Activated CD8-positive, alpha-beta memory T cell treated with anti-CD3 and anti-CD28 coated beads for 4 hours (primary cell): ENCODE data around the gene BCAT1.

Experiments used
- DNase-seq, 2 donors: peaks; one replicate each; pipeline ENCODE4 v3.0.0-alpha.2; 2020; ENCODE audit warnings: low read depth in 2 of 2

The BCAT1 gene

GRCh38 chr12:24769682-24770081 lies 179.2 kb downstream of the BCAT1 start:
- DNase-seq: no peak

GRCh38 chr12:24768415-24768814 lies 180.5 kb downstream of the BCAT1 start:
- DNase-seq: no peak

DNA sequence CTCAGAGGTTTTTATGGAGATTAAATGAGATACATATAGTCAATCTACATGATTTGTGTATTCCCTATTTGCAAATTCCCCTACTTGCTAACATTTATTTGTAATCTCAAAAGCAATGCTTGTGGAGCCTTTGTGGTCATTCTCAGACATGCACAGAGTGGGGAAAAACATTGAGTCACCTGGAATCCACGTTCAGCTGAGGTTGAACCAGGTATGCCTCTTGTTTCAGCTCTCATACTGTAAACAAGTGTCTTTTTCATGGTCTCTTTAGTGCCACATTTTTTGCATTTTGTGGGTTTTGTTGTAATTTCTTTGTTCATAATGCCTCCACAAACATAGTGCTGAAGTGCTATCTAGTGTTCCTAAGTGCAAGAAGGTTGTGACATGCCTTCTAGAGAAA lies 181.9 kb downstream of the BCAT1 start:
- no peak for DNase-seq

DNA sequence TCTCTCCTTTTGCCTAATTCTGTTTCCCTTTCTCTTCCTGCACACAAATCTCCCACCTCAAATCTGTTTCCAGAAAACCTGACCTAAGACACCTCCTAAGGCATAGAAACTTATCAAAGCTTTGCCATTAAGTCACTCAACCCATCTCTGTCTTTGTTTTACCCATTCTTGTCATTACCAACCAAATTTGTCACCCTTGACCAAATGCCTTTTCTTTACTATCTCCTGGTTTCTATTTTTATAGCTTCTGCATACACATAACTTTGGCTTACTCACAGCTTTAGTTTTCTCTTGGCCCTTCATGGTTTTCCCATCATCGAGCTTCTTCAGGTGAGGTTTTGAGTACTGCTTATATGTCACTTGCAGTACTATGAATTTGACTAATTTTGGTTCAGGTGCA lies 184.2 kb downstream of the BCAT1 start:
- DNase-seq: no peak

DNA sequence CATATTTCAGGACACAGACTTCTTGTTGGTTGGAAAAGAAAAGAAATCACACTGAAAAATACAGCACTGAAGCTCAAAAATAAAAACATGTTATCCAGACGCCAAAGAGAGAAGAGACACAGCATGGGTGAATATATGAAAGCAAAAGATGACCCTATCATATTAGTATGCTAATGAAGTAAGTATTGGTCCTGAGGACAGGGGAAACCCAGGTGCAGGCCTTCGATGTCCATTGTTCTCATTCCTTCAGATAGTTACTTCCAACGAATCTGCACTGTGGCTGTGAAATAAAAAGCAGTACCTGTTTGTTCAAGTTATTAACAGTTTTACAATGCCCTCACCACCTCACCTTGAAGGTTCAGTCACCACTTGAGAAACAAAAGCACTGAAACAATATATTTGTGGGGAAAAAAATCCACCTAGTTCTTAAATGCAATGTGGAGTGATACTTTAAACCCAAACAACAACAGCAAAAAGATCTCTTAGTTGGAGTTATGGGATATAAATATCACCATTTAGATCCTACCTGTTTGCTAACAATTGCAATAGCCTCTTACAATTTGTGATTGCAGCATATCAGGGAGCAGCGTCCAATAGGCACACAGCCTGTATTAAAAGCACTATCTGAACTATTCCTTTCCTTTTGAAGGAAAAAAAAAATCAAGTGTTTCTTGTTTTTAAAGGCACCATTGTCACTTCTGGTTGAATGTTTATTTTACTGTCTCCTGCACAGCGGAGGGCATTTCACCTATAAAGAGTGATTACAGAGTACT lies 188.1 kb downstream of the BCAT1 start:
- DNase-seq: no peak

- no peak for DNase-seq
These were observed 188.7 kb downstream of the BCAT1 start for GRCh38 chr12:24760162-24760561.
